Midbrain (tissue), 1 donor: ENCODE measurements around the gene DUS3L.
"Not testable (repeated sequence)": the region's sequence is repeated elsewhere in the genome, so short reads cannot be mapped to it uniquely, and the experiment has no call there.

Experiments used
- DNase-seq: peaks from one replicate; lab custom pipeline; 2025; lab: John Stamatoyannopoulos, UW

DUS3L gene

GRCh38 chr19:5799247-5800241 lies 8.6 kb upstream of the DUS3L start:
- DNase-seq = no peak

DNA sequence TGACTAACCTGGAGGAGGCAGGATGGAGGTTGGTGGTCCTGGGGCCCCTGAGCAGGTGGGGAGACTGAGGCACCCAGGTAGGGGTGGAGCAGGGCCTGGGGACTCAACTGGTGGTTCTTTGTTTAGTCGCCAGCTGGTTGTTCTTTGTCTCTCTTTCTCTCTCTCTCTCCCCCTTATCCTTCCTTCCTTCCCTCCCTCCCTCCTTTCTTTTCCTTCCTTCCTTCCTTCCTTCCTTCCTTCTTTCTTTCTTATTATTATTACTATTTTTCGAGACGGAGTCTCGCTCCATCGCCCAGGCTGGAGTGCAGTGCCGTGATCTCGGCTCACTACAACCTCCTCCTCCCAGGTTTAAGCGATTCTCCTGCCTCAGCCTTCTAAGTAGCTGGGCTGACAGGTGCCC lies 7.3 kb upstream of the DUS3L start:
- DNase-seq = no peak

- DNase-seq = no peak
These were observed 4.5 kb upstream of the DUS3L start for GRCh38 chr19:5795382-5795919.

DNA sequence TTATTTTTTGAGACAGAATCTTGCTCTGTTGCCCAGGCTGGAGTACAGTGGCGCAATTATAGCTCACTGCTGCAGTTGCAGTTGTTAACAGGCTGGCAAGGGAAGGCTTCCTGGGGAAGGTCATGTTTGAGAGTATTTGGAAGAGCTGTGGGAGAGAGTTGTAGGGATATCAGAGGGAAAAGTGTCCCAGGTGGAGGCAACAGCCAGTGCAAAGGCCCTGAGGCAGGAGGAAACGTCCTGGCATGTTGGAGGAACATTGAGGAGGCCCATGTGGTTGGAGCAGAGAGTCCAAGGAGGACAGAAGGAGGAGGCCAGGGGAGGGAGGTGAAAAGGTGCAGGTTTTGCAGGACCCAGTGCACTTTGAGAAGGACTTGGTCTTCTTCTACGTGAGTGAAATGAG lies 2.2 kb upstream of the DUS3L start:
- DNase-seq = no peak

DNA sequence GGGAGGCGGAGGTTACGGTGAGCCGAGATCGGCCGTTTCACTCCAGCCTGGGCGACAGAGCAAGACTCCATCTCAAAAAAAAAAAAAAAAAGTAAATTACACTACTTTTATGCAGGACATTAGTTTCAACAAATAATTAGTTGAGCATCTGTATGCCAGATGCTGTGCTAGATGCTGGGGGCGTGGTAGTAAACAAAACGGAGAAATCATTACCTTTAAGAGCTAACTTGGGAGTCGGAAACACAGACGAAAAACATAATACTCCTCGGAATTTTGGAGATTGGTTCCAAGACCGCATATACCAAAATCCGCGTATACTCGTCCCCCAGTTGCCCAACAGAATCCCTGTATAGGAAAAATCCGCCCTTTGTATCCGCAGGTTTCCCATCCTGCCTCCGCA lies 1.3 kb upstream of the DUS3L start:
- DNase-seq = no peak

DNA sequence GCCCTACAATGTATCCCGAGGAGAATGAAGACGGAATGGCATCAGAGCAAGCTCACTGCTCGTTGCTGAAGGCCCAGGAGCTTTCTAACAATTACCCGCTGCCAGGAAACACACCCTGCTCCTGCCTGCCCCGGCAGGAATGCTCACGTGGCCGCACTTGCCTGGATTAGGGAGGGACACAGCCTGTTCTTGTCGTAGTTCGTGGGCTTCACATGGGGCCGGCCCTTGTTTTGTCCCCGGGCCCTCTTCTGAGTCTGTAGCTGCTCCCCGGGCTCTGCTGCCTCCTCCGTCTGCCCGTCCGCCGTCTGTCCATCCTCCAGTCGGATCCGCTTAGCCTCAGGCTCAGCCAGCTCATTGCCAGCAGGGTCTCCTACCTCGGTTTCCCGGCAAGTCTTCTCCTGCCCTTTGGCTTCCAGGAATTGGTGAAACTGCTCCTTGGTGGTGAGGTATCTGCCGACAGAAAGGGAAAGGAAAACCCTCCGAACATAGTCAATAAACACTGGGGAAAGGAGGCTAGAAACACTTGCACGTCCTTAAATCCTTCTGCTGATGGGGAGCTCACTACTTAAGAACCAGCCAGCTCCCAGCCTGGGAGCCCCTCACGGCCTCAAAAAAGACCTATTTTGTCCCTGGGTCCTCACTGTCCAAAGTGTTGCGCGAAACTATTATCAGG lies 941 bp downstream of the DUS3L start:
- DNase-seq = no peak

- DNase-seq = no peak
These were observed 1.6 kb downstream of the DUS3L start for GRCh38 chr19:5789351-5789761.

GRCh38 chr19:5788422-5788821 lies 2.5 kb downstream of the DUS3L start:
- DNase-seq = no peak

DNA sequence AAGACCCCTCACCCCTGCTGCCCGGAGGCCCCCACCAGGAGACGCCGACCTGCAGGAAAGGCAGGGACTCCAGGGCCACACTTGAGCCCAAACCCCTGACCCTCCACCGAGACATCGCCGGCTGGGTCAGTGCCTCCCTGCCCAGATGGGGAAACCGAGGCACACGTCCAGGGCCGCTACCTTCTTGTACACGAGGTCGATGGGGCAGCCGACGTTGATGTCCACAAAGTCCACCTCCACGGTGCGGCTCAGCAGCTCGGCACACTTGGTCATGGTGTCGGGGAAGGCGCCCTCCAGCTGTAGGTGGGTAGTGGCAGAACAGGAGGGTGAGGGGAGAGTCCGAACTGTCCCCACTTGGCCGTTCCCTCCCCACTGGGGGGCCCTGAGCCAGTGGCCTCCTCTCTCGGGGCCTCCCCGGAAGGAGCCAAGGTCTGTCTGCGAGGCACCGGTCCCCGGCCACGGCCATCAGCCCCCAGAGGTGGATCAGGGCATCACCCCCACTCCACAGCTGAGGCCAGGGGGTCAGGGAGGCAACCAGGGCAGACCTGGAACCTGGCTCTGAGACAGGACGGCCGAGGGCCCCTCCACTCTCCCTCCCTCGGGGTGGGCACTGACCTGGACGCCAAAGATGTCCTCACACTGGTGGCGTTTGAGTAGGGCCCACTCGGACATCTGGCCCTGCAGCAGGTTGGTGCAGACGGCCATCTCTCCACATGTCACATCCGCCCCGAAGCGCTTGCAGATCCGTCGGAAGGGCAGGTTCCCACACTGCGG lies 3.4 kb downstream of the DUS3L start:
- DNase-seq = no peak

DNA sequence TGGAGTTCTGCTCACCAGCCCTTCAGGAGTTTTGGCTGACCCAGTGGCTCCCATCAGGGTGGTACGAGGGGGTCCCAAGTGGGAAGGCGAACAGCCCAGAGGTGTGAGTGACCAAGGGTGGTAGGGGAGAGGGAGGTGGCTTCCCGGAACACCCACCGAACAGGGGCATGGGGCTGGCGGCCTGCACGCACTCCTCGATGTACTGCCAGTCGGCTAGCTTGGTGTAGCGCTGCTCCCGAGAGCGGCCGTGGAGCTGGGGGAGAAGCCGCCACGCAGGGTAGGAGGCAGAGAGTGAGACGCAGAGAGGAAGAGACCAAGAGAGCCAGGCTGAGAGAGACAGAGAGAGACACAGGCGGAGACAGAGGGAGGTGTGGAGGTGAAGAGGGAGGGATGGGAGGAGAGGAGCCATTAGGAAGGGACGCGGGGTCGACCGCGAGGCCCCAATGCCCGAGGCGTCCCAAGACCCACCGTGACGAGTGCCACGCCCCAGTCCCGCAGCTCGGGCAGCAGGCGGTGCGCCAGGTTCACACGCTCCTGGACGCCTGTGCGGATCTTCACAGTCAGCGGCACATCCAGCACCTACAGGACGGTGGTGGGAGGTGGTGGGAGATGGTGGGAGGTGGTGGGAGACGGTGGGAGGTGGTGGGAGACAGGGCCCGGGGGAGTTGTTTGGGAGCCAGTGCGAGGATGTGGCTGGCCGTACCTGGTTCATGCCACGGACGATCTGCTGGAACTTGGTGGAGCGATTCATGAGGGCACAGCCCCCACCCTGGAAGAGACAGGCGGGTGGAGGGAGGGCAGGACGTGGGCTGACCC lies 4.2 kb downstream of the DUS3L start:
- no peak for DNase-seq

DNA sequence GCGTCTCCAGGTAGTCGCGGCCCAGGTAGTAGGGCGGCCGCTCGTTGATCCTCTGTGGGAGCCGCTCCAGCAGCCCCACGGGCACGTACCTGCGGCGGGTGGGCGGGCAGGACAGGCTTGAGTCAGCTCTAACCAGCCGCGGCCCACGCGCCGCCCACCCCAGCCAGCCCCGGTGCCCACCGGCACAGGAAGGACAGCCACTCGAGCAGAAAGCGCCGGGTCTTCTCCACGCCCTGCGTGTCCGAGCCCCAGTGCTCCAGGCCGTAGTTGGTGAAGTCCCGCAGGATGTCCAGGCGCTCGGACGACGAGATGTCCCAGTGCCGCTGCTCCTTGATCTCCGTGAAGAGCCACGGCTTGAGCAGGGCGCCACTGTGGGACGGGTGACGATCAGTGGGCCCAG lies 5.5 kb downstream of the DUS3L start:
- no peak for DNase-seq

DNA sequence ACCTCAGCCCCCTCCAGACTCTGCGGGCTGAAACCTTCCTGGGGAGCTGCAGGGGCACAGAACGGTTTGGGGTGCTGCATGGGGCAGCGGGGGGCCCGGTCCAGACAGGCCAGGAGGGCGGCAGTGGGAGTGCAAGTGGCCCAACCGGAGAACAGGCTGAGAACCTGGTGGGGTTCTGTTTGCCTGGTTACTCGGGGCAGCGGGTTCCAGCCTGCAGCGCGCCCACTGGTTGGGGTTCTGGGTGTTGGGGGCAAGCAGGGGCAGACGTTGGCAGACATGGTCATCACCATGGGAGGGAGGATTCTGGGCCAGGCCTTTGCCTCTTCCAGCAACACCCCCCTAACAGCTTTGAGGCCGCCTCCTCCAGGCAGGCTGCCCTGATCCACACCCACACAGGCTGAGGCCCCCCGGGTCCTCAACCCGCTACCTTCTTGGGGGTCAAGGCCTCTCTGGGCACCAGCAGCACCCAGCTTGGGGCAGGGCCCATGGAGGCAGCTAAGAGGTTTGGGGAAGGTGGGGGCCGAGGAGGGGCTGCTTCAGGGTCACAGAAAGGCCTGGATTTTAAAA lies 6.3 kb downstream of the DUS3L start, which contains the start of gene PRR22:
Gene PRR22 (minus strand): TSS at position 166 of the 567 bp plus-strand sequence. CDS start 86 bp downstream, at position 80.
- no peak for DNase-seq

GRCh38 chr19:5782945-5783919 lies 7.7 kb downstream of the DUS3L start:
- DNase-seq = no peak

DNA sequence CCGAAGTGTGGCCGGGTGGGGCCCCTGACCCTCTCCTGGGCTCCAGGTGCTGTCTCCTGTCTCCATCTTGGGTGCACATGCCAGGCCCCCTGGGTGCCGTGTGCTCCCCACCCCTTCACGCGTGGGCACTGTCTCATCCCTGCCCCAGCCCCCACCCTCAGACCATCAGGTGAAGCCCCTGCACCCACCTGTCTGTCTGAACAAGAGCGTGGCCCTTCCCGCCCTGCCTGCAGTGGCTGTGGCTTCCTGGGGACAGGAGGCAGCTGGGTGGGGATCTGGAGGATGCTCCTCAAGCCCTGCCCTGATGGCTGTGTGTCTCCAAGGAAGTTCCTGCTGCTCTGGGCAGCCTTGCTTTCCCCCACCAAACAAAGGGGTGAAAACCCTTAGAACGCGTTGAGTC lies 8.6 kb downstream of the DUS3L start:
- no peak for DNase-seq

DNA sequence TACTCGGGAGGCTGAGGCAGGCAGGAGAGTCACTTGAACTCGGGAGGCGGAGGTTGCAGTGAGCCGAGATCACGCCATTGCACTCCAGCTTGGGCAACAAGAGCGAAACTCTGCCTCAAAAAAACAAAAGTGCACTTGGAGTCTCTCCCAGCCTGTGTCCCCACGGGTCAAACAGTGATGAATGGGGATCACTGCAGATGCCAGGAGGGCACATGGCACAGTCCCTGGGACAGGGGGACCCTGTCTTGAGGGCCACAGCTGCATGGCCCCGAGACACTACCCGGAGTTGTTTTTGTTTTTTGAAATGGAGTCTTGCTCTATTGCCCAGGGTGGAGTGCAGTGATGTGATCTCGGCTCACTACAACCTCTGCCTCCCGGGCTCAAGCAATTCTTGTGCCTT lies 10.0 kb downstream of the DUS3L start:
- not testable (repeated sequence) for DNase-seq

DNA sequence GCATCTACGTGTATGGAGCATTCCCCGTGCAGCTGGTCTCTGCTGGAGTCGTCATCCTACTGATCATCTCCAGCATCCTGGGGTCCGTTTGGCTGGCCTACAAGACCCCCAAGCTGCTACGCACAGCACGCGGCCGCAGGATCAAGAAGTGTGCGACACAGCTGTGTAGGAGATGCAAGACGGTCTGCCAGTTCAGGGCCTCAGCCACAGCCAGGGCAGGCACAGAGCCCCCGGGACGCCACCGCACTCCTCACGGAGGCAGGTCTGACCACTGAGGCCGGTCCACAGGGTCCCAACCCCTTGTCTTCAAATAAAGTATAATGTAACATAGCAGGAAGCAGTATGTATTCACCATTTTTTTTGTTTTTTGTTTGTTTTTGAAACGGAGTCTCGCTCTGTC lies 12.6 kb downstream of the DUS3L start:
- DNase-seq = no peak

DNA sequence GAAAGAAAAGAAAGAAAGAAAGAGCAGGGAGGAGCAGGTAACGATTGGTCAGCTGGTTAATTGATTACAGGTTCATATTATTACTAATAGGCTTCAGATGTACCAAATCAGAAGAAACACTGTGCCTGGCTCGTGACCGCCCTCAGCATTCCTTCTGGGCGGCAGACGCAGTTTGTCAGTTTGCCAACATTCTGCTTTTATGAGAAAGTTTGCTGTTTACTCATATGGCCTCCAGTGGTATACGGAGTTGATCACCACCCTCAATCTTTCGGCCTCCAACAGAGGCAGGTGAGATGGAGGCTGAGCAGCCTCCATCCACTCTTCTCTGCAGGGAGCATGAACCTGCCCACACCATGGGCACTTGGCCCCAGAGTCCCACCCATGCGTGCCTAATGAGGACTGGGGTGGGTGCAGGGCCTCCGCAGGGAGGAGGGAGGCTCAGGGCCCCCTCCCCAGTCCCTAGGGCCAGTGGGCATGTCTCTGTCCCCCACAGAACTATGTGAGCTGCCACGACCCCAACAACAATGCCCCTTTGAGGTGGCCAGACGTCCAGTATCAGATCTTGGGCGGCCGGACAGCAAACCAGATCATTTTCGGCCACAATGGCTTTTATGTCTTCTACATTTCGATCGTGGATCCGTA lies 15.2 kb downstream of the DUS3L start:
- no peak for DNase-seq

GRCh38 chr19:5774921-5775320 lies 16.0 kb downstream of the DUS3L start:
- no peak for DNase-seq

DNA sequence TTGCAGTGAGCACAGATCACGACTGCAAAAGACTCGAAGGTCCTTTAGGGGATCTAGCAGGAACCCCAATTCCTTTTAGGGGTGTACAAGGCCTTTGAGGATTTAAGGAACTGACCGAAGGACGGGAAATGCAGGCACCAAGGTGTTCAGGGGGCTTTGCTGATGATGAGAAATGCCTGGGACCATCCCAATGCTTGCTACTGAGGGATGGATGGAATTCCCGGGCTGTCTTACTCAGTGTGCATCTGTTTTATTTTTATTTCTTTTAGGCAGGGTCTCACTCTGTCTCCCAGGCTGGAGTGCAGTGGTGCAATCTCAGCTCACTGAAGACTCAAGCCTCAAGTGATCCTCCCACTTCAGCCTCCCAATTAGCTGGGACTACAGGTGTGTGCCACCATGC lies 17.7 kb downstream of the DUS3L start:
- DNase-seq = no peak
